IPS-18c (cell line): Measurements from ENCODE around the gene ATP10A.

Source experiments
- H3K4me3 ChIP-seq: 2 replicates; pipeline ENCODE4 v1.7.0; 2013; ENCODE audit warnings: low read depth, mild to moderate bottlenecking, low read length, moderate library complexity; ENCODE audit not compliant: insufficient read depth
- H3K9me3 ChIP-seq: one replicate; pipeline ENCODE4 v1.6.1; 2013; ENCODE audit warnings: mild to moderate bottlenecking, low read length, moderate library complexity; ENCODE audit not compliant: control insufficient read depth, insufficient read depth

ATP10A gene

GRCh38 chr15:25743548-25744275 lies 119.4 kb downstream of the ATP10A start:
- Histone ChIP-seq H3K4me3 (no peak overlapping the region), H3K9me3 (no peaks in the 10 kb centered on the region)

- no peaks in the 10 kb centered on the region for H3K9me3 ChIP-seq
These were observed 120.2 kb downstream of the ATP10A start for GRCh38 chr15:25742776-25743547.

GRCh38 chr15:25742041-25742730 lies 120.9 kb downstream of the ATP10A start:
- no peaks in the 10 kb centered on the region for H3K9me3 ChIP-seq
- H3K4me3 ChIP-seq: no peak overlapping the region

More at GRCh38 chr15:25742776-25743547, 120.2 kb downstream of the ATP10A start:
- H3K4me3 ChIP-seq: no peak overlapping the region

GRCh38 chr15:25741256-25741580 lies 121.9 kb downstream of the ATP10A start:
- H3K4me3 ChIP-seq: no peak overlapping the region
- no peaks in the 10 kb centered on the region for H3K9me3 ChIP-seq

GRCh38 chr15:25740383-25741255 lies 122.5 kb downstream of the ATP10A start:
- no peaks in the 10 kb centered on the region for H3K9me3 ChIP-seq
- H3K4me3 ChIP-seq: no peak overlapping the region

GRCh38 chr15:25739687-25740121 lies 123.4 kb downstream of the ATP10A start:
- Histone ChIP-seq H3K9me3 (no peaks in the 10 kb centered on the region), H3K4me3 (no peak overlapping the region)

GRCh38 chr15:25738171-25738965 lies 124.8 kb downstream of the ATP10A start:
- H3K4me3 ChIP-seq: no peak overlapping the region
- H3K9me3 ChIP-seq: no peaks in the 10 kb centered on the region

GRCh38 chr15:25737218-25737643 lies 125.9 kb downstream of the ATP10A start:
- H3K9me3 ChIP-seq: no peaks in the 10 kb centered on the region

GRCh38 chr15:25736461-25736860 lies 126.7 kb downstream of the ATP10A start:
- Histone ChIP-seq H3K4me3 (no peak overlapping the region), H3K9me3 (no peaks in the 10 kb centered on the region)

More at GRCh38 chr15:25737218-25737643, 125.9 kb downstream of the ATP10A start:
- no peak overlapping the region for H3K4me3 ChIP-seq

- no peak overlapping the region for H3K4me3 ChIP-seq
These were observed 127.4 kb downstream of the ATP10A start for GRCh38 chr15:25735550-25736384.

GRCh38 chr15:25734680-25735355 lies 128.3 kb downstream of the ATP10A start:
- H3K9me3 ChIP-seq: peaks cover 2% of the 10 kb centered on the region

More at GRCh38 chr15:25735550-25736384, 127.4 kb downstream of the ATP10A start:
- peaks cover 2% of the 10 kb centered on the region for H3K9me3 ChIP-seq

GRCh38 chr15:25733856-25734679 lies 129.1 kb downstream of the ATP10A start:
- Histone ChIP-seq H3K4me3 (no peak overlapping the region), H3K9me3 (peaks cover 2% of the 10 kb centered on the region)

More at GRCh38 chr15:25734680-25735355, 128.3 kb downstream of the ATP10A start:
- no peak overlapping the region for H3K4me3 ChIP-seq

GRCh38 chr15:25733036-25733855 lies 129.9 kb downstream of the ATP10A start:
- H3K9me3 ChIP-seq: peaks cover 2% of the 10 kb centered on the region
- no peak overlapping the region for H3K4me3 ChIP-seq
